MM.1S (cell line): Measurements from ENCODE around the gene ORAI2.

Experiments
- DNase-seq: peaks from one replicate; pipeline ENCODE4 v3.0.0-alpha.2; 2015
- H2AFZ ChIP-seq: fragments of 300-600 bp; sonication (generic); 2 replicates; pipeline ENCODE4 v1.6.0; 2016; ENCODE audit warnings: antibody characterized with exemption, low read length
- H3F3A ChIP-seq: fragments of 300-600 bp; sonication (generic); 2 replicates; pipeline ENCODE4 v1.6.1; 2016; ENCODE audit warnings: mild to moderate bottlenecking, antibody characterized with exemption, low read length, moderate library complexity, mixed read lengths; ENCODE audit not compliant: insufficient read depth
- H3K27ac ChIP-seq: fragments of 300-600 bp; sonication (generic); 2 replicates; pipeline ENCODE4 v1.5.1; 2016; ENCODE audit warnings: mild to moderate bottlenecking, low read length
- H3K27me3 ChIP-seq: fragments of 300-600 bp; sonication (generic); replicated peaks from 2 replicates; pipeline ENCODE4 v1.6.0; 2016; ENCODE audit warnings: low read length; ENCODE audit not compliant: insufficient read depth
- H3K36me3 ChIP-seq: fragments of 300-600 bp; sonication (generic); replicated peaks from 2 replicates; pipeline ENCODE4 v1.6.1; 2016; ENCODE audit warnings: mild to moderate bottlenecking, low read length, mixed read lengths; ENCODE audit not compliant: insufficient read depth
- H3K4me1 ChIP-seq: fragments of 300-600 bp; sonication (generic); 2 replicates; pipeline ENCODE4 v1.6.1; 2016; ENCODE audit warnings: low read length, mixed read lengths
- H3K4me2 ChIP-seq: fragments of 300-600 bp; sonication (generic); 2 replicates; pipeline ENCODE4 v1.6.0; 2016; ENCODE audit warnings: low read depth, low read length
- H3K4me3 ChIP-seq: fragments of 300-600 bp; sonication (generic); 2 replicates; pipeline ENCODE4 v1.5.1; 2016; ENCODE audit warnings: low read length, mixed read lengths
- H3K79me2 ChIP-seq: fragments of 300-600 bp; sonication (generic); 2 replicates; pipeline ENCODE4 v1.6.1; 2016; ENCODE audit warnings: mixed run types, low read length, mixed read lengths
- H3K9ac ChIP-seq: fragments of 300-600 bp; sonication (generic); 2 replicates; pipeline ENCODE4 v1.6.1; 2016; ENCODE audit warnings: low read length, mixed read lengths
- H3K9me2 ChIP-seq: fragments of 300-600 bp; sonication (generic); replicated peaks from 2 replicates; pipeline ENCODE4 v1.6.1; 2016; ENCODE audit warnings: mild to moderate bottlenecking, low read length, mixed read lengths; ENCODE audit not compliant: insufficient read depth
- H3K9me3 ChIP-seq: fragments of 300-600 bp; sonication (generic); replicated peaks from 2 replicates; pipeline ENCODE4 v1.6.1; 2016; ENCODE audit warnings: mild to moderate bottlenecking, low read length, mixed read lengths; ENCODE audit not compliant: insufficient read depth
- H4K20me1 ChIP-seq: fragments of 300-600 bp; sonication (generic); 2 replicates; pipeline ENCODE4 v1.6.1; 2016; ENCODE audit warnings: mild to moderate bottlenecking, low read length, moderate library complexity, mixed read lengths; ENCODE audit not compliant: insufficient read depth
- EZH2 ChIP-seq: fragments of 300-600 bp; sonication (generic); optimal IDR thresholded peaks from 2 replicates; pipeline ENCODE3; 2017; ENCODE audit warnings: low read depth, mild to moderate bottlenecking, antibody characterized with exemption, low read length, mixed read lengths
- EZH2phosphoT487 ChIP-seq: fragments of 300-600 bp; sonication (generic); IDR thresholded peaks from 2 replicates; pipeline ENCODE4 v1.6.1; 2018; ENCODE audit warnings: antibody characterized with exemption, low read length
- TF ChIP-seq, protein P1 (sequence below): fragments of 300-600 bp; sonication (generic); IDR thresholded peaks from 2 replicates; pipeline ENCODE4 v1.5.1; 2016; ENCODE audit warnings: antibody characterized with exemption, low read length, mixed read lengths

ORAI2 gene

DNA sequence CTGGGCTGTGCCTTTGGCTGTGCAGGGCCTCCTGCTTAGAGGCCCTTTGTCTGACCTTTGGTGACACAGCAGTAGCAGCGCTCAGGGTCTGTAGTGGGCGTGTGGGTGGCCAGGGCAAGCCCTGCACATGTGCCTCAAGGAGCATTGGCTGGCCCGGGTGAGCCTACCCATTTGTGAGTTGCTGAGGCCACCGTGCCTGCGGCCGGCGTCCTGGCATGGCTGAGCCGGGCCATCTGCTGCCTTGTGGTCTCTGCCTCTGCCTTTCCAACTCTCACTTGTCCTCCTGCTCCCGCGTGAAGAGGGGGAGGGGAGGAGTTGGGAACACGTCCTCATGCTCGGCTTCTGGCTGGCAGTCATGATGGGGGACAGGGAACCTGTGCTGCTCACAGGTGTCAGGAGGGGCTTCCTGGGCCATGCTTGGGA is 9.2 kb upstream of the ORAI2 start:
- no peaks in the 10 kb centered on the region for H3K27me3 ChIP-seq
- H3F3A ChIP-seq, result peaks cover 43% of the 10 kb centered on the region
- H3K4me3 ChIP-seq, result peak overlapping the region; percentile 20; the same call in 1 of the 2 replicates
- DNase-seq, result peak; percentile 62
- peak overlapping the region; percentile 84 for H3K4me2 ChIP-seq
- H3K79me2 ChIP-seq, result peaks cover 33% of the 10 kb centered on the region
- peaks cover 53% of the 10 kb centered on the region for H3K4me1 ChIP-seq
- TF ChIP-seq, protein P1, sequence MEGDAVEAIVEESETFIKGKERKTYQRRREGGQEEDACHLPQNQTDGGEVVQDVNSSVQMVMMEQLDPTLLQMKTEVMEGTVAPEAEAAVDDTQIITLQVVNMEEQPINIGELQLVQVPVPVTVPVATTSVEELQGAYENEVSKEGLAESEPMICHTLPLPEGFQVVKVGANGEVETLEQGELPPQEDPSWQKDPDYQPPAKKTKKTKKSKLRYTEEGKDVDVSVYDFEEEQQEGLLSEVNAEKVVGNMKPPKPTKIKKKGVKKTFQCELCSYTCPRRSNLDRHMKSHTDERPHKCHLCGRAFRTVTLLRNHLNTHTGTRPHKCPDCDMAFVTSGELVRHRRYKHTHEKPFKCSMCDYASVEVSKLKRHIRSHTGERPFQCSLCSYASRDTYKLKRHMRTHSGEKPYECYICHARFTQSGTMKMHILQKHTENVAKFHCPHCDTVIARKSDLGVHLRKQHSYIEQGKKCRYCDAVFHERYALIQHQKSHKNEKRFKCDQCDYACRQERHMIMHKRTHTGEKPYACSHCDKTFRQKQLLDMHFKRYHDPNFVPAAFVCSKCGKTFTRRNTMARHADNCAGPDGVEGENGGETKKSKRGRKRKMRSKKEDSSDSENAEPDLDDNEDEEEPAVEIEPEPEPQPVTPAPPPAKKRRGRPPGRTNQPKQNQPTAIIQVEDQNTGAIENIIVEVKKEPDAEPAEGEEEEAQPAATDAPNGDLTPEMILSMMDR, result no peak
- TF ChIP-seq EZH2 (no peak), EZH2phosphoT487 (no peak)
- H4K20me1 ChIP-seq, result no peaks in the 10 kb centered on the region
- peak overlapping the region; percentile 93 for H3K9ac ChIP-seq
- H3K27ac ChIP-seq, result peak overlapping the region; percentile 98
- H3K36me3 ChIP-seq, result peaks cover 6% of the 10 kb centered on the region
- H3K9me3 ChIP-seq, result no peaks in the 10 kb centered on the region
- H3K9me2 ChIP-seq, result no peaks in the 10 kb centered on the region
- H2AFZ ChIP-seq, result peak overlapping the region; percentile 10; the same call in 1 of the 2 replicates

DNA sequence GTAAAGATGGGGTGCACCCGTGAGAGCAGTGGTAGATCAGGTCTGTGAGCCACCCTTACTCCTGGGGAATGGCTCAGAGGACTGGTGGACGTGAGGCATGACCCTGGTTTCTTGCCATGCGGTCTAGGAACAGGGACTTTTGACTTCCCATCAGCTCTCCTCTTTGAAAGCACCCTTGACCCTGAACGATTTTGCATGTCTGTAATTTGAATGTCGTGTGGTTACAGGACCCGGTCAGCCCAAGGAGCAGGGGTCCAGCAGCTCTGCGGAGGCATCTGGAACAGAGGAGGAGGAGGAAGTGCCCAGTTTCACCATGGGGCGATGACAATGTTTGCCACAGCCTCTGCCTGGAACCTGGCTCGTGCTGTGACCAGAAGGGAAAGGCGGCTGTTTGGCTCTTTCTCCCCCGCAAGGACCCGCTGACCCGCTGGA is 8.6 kb upstream of the ORAI2 start:
- peaks cover 43% of the 10 kb centered on the region for H3F3A ChIP-seq

DNA sequence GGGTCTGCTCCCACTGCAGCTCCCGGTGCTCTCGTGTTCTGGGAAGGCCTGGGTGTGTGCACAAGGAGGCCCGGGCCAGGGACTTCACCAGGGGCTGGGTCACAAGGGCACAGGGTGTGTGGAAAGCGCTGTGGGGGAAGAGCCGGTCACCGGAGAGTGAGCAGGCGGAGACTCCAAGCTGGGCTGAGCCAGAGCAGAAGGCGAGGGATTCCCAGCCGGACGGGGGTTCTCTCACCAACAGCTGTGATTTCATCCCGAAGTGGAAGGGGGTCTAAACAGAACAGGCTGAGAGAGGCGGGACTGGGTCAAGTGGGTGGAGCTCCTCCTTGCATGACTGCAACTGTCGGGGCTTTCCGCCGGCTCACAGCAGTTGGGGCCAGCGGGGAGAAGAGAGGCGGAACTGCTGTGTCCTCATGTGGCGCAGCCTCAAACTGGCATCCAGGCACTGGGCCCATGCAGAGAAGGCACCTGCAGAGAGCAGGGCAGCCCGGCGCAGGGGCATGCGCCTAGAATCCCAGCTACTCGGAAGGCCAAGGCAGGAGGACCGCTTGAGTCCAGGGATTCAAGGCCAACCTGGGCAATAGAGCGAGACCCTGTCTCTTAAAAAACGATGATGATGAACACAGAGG is 7.6 kb upstream of the ORAI2 start:
- Histone ChIP-seq H3F3A (peaks cover 43% of the 10 kb centered on the region), H3K9me3 (no peaks in the 10 kb centered on the region), H3K9ac (peak overlapping the region; percentile 93), H3K4me1 (peaks cover 60% of the 10 kb centered on the region), H3K4me3 (peak overlapping the region; percentile 45), H3K4me2 (peak overlapping the region; percentile 84), H3K36me3 (peaks cover 1% of the 10 kb centered on the region), H3K27me3 (no peaks in the 10 kb centered on the region), H3K79me2 (peaks cover 29% of the 10 kb centered on the region), H4K20me1 (no peaks in the 10 kb centered on the region), H3K27ac (peak overlapping the region; percentile 98), H2AFZ (no peak overlapping the region), H3K9me2 (no peaks in the 10 kb centered on the region)
- TF ChIP-seq EZH2phosphoT487 (no peak), EZH2 (no peak)
- TF ChIP-seq, protein P1, result no peak
- peak; percentile 97 for DNase-seq

More for the DNA sequence above, 8.6 kb upstream of the ORAI2 start:
- no peaks in the 10 kb centered on the region for H3K9me3 ChIP-seq
- TF ChIP-seq, protein P1, result no peak
- TF ChIP-seq EZH2 (no peak), EZH2phosphoT487 (no peak)
- peak; percentile 38 for DNase-seq
- H4K20me1 ChIP-seq, result no peaks in the 10 kb centered on the region
- H3K4me3 ChIP-seq, result peak overlapping the region; percentile 20; the same call in 1 of the 2 replicates
- peaks cover 34% of the 10 kb centered on the region for H3K79me2 ChIP-seq
- H3K27ac ChIP-seq, result peak overlapping the region; percentile 98
- peak overlapping the region; percentile 93 for H3K9ac ChIP-seq
- H2AFZ ChIP-seq, result no peak overlapping the region
- no peaks in the 10 kb centered on the region for H3K27me3 ChIP-seq
- H3K36me3 ChIP-seq, result peaks cover 6% of the 10 kb centered on the region
- H3K4me2 ChIP-seq, result peak overlapping the region; percentile 84
- H3K9me2 ChIP-seq, result no peaks in the 10 kb centered on the region
- peaks cover 59% of the 10 kb centered on the region for H3K4me1 ChIP-seq
